GM12801 (cell line): ENCODE results near the gene MYOD1.

ENCODE experiments used
- TF ChIP-seq, protein P1 (sequence below): IDR thresholded peaks from one replicate; pipeline ENCODE4 v1.5.1; 2011; ENCODE audit warnings: control low read depth; ENCODE audit not compliant: insufficient read length; ENCODE audit errors: extremely low read depth

Gene MYOD1

DNA sequence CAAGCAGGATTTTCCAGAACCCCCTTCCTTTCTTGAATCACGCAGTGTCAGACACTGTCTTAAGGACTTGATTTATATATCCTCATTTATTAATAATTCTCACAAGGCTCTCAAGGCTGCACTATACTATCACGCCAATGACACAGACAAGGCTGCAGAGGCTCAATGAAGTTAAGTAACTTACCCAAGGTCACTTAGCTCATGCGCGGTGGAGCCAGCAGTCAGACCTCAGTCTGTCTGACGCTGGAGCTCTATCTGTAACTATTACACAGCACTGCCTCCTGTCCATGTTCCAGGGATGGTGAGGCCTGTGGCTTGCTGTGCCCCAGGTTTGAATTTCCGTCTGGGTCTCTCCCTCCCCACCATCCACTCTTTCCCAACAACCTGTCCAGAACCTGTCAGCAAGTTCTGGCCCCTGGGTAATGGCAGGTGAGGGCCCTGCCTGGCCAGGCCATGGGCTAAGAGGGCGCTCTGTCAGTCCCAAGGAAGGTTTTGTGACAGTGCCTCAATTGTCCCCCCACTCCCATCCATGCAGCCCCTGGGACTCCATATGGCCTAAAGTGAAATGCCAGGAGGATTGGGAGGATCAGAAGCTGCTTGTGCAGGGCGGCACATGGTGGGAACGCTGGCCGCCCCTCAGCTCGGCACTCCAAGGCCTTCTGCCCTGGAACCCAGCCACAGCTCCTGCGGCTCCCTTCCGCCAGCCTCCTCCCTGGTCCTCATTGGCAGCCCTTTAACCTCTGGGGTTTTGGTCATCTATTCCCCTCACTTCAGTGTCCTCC, 23.8 kb downstream of the MYOD1 start:
- TF ChIP-seq, protein P1, sequence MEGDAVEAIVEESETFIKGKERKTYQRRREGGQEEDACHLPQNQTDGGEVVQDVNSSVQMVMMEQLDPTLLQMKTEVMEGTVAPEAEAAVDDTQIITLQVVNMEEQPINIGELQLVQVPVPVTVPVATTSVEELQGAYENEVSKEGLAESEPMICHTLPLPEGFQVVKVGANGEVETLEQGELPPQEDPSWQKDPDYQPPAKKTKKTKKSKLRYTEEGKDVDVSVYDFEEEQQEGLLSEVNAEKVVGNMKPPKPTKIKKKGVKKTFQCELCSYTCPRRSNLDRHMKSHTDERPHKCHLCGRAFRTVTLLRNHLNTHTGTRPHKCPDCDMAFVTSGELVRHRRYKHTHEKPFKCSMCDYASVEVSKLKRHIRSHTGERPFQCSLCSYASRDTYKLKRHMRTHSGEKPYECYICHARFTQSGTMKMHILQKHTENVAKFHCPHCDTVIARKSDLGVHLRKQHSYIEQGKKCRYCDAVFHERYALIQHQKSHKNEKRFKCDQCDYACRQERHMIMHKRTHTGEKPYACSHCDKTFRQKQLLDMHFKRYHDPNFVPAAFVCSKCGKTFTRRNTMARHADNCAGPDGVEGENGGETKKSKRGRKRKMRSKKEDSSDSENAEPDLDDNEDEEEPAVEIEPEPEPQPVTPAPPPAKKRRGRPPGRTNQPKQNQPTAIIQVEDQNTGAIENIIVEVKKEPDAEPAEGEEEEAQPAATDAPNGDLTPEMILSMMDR = no peak

DNA sequence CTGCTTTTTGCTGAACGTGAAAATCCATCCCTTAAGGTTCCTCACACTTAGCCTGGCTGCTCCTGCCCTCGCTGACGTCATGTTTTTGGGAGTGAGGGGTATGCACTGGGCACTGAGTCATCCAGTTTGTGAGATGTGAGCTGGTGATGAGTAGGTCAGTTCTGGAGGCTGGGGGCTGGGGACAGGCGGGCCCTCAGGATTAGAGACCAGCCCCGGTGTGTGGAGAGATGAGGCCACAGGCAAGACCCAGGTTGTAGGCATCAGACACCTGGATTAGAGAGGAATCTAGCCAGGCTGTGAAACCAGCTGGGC, 24.4 kb downstream of the MYOD1 start:
- TF ChIP-seq, protein P1 = no peak

DNA sequence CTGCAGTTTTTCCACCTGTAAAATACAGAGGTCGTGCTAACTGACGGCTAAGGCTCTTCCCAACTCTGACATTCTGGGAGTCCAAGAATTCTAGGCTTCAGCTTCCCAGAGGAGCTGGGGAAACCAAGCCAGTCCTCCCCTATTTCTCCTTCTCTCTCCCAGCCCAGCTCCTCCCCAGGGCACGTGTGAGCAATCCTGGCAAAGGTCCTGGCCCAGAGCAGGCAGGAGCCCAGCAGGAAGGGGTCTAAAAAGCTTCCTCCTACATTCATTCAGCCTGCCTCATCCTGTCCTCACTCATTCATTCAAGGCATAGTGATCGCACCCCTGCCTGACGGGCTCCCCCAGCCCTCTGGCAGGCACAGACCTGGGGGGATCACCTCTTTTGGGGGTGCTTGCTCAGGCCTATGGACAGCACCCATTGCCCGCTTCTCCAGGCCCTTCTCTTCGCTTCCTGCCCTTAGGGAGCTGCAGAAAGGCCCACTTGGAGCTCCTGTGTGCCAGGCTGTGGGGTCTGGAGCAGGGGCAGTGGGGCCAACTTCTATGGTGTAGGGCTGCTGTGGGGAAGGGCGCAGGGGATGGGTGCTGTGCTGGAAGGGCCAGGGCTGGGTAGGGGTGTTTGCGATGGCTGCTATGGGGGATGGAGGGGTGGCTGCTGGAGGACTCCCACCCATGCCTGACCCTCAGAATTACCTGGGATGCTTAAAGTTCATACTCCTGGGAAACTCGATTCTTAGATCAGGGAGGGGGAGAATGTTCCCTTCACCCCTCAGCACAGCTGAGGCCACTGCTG, 25.0 kb downstream of the MYOD1 start:
- TF ChIP-seq, protein P1 = no peak

DNA sequence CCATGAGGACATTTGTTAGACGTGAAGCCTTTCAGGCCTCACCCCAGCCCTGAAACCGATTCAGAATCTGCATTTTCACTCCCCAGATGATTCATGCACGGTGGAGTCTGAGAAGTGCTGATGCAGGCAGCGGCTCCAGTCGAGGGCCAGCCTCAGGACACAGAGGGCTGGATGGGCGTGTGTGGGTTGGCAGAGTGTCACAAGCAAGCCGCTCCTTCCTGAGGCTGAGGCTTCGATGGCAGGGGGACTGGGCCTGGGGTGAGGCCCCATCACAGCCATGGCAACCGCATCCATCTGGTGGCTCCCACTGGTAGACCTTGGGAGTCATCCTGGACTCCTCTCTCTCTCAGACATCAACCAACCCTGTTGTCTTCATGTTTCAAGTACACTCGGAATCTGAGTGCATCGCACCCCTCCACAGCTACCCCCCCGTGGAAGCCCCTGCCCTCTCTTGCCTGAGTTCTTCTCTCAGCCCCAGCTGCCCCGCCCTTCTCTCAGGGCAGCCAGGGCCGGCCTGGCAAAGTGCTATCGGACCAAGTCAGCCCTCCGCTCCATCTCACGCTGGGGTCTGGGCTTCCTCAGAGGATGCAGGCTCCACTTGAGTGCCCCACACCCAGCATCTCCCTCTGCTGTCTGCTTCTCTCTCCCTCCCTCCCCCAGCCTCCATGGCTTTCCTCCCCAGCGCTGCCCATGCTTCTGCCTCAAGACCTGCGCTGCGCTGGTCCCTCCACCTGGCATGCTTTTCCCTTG, 25.8 kb downstream of the MYOD1 start:
- TF ChIP-seq, protein P1 = no peak

DNA sequence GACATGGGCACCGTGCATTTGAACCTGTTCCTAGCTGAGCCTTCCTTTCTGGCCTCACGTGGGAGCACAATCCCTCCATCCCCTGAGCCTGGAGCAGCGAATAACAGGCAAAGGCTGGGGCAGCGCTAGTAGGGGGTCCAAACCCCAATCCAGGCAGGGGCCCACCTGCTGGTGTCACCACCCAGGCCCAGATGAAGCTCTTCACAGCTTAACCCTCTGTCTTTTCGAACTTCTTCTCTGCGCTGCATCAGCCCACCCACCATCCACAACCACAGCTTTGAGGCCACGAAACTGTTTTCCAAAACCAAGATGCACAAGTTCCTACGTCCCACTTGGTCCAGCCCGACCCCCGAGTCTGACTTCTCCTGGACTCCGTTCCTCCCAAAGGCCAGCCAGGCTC, 26.7 kb downstream of the MYOD1 start:
- TF ChIP-seq, protein P1 = no peak

DNA sequence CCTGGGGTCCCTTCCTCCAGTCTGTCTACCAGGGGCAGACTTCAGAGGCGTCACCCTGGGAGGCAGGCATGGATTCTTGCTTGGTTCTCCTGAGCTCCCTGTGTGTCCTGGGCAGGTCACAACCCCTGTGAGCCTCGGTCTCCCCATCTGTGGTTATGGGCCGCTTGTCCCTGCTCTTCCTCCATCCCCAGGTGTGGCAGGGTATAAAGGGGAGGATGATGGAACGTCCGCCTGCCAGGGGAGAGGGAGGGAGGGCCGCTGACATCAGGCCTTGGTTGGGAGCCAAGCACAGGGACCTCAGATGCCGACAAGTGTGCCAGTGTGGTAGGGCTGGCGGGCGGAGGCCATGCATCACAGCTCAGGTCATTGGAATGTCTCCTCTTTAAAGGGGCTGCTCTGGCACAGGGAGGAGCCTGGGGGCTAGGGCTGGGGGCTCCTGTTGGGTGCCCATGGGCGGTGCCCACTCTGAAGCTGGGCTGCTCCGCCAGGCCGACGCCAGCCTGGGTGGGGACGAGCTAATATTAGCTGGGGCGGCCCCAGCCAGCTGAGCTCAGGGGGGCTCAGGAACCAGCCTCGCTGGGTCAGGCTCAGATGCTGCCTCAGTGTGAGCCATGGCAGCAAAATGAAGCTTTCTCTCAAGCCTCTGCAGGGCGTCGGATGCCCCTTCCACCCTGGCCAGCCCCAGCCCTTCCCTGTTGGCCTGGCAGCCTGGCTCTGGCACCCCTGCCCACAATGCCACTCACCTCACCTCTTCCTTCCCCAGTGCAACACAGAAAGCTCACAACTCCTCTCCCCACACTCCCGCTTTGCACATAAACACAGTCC, 28.0 kb downstream of the MYOD1 start:
- TF ChIP-seq, protein P1 = no peak
